Measurements from ENCODE around the gene PREB.
"Not testable (repeated sequence)": the region's sequence is repeated elsewhere in the genome, so short reads cannot be mapped to it uniquely, and the experiment has no call there.

PREB gene

DNA sequence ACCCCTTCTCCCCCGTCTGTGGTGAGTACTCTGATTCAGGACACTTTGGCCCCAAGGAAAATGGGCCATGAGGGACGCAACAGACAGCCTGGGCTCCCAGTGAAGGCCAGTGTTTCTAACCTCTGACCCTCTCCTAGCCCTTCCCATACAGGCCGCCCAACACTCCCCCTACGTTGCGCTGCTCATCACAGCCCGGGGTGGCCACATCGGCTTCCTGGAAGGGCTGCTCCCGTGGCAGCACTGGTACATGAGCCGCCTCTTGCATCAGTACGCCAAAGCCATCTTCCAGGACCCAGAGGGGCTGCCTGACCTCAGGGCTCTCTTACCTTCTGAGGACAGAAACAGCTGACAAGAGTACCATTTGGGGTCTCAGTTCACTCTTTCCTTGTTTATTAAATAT lies 4.0 kb downstream of the PREB start:
- no peak overlapping the region for H3K27ac ChIP-seq
- no peak overlapping the region for H3K4me3 ChIP-seq

DNA sequence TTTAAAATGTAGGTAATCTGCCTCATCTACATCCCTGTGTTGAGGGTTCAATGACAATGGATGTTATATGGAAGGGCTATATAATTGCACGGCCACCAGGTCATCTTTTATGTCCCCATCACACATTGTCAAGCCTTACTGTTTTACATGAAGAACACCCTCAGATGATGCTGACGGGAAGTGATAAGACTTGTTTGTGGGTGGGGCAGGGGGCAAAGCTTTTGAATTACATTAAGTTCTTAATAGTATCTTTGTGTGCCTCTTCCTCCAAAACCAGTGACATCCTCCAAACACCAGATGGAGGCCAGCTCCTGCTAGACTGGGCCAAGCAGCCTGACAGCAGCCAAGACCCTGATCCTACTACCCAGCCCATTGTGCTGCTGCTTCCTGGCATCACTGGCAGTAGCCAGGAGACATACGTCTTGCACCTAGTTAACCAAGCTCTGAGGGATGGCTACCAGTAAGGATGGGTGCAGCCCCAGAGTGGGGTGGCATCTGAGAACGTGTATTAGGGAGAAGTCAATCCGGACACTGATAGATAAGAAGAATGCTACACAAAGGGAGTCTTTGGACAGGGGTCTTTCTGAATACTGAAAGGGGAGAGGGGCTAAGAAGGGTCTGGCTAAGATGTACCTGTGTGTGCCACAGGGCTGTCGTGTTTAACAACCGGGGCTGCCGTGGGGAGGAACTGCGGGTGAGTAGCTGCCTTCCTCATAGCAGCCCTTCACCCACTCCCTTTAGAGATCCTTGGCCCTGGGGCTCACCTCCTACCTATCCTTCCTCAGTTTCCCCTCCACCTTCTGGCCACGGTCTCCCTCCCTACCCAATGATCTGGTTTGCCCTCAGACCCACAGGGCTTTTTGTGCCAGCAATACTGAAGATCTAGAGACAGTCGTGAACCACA lies 5.5 kb downstream of the PREB start:
- Histone ChIP-seq H3K27ac (no peak overlapping the region), H3K4me3 (no peak overlapping the region)

DNA sequence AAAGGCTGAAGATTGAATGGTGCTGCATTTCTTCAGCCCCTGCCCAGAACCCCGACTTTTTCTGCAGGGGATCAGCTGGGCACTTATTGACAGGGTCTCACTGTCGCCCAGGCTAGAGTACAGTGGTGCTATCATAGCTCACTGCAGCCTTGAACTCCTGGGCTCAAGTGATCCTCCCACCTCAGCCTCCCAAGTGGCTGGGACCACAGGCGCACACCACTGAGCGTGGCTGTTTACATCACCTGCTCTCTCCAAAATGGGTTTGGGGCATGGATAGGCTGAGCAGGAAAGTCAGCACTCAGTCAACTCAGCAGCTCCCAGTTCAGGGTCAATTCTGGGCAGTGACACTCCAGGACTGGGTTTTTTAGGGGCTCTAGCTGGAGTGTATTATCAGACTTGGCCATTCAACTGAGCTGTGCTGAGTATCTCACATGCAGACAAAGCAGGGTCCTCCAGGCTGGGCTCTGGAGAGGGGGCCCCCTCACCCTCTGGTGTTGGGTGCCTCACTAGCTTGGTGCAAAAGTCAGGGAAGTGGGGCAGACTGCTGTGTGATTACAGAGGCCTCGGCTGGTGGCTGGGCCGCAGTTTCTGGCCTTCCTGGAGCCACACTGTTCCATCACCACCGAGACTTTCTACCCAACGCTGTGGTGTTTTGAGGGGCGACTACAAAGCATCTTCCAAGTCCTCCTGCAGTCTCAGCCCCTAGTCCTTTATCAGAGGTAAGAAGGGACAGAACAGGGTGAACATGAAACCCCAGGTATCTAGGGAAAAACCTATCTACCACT lies 6.4 kb downstream of the PREB start:
- no peak overlapping the region for H3K27ac ChIP-seq

DNA sequence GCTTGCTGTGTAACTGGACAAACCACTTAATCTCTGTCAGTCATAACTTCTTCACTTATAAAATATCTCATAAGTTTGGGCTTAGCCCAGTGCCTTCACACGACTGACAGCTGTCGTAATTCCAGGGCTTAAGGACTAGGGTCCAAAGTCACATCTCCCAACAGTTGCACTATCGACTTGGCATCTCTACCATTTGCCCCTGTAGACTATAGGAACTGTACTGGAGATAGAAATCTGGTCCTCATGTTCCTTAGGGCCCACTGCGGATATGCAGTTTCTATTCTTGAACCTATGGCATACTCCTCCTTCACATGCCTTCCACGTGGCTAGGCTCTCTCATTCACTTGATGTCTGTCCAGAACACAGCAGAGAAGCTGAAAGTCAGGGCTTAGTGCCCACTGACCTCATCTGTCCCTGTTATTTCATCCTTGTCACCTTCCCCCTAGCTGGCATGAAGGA lies 8.2 kb downstream of the PREB start:
- Histone ChIP-seq H3K27ac (no peak overlapping the region), H3K4me3 (no peak overlapping the region)

More for the DNA sequence above, 6.4 kb downstream of the PREB start:
- no peak overlapping the region for H3K4me3 ChIP-seq

- H3K27ac ChIP-seq = no peak overlapping the region
- no peak overlapping the region for H3K4me3 ChIP-seq
These were observed 9.3 kb downstream of the PREB start for GRCh38 chr2:27125104-27125503.

- Histone ChIP-seq H3K27ac (peak within 1 kb of the TSS in 16 of 21 experiments; percentile 9 to 81 (median 47)), H3K4me3 (peak within 1 kb of the TSS; percentile 36 to 72 (median 50))
These were observed 10.9 kb downstream of the PREB start, which contains the start of gene ABHD1 for GRCh38 chr2:27123302-27124150. Gene ABHD1 (plus strand): TSS chr2:27123815. CDS start chr2:27123949, 134 bp downstream.

GRCh38 chr2:27122791-27123190 lies 11.6 kb downstream of the PREB start:
- H3K4me3 ChIP-seq = peak overlapping the region in 2 of 7 experiments; percentile 64 to 72
- peak overlapping the region in 2 of 21 experiments; percentile 39 to 40 for H3K27ac ChIP-seq

- no peak overlapping the region for H3K4me3 ChIP-seq
- H3K27ac ChIP-seq = no peak overlapping the region
These were observed 12.5 kb downstream of the PREB start for GRCh38 chr2:27121906-27122305.

DNA sequence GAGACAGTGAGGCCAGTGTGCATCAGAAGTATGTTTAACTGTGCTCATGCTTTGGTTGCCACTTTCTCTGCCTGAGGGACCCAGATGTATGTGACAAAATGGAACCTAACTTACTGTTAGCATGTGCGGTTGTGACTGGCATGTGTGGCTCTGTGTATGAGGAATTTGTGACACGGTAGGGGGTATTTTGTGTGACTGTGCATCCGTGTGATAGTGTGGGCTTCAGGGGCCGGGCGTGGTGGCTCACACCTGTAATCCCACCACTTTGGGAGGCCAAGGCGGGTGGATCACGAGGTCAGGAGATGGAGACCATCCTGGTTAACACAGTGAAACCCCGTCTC lies 15.1 kb downstream of the PREB start:
- not testable (repeated sequence) for H3K27ac ChIP-seq
- H3K4me3 ChIP-seq = peak overlapping the region in 4 of 7 experiments; percentile 30 to 53 (median 42)

DNA sequence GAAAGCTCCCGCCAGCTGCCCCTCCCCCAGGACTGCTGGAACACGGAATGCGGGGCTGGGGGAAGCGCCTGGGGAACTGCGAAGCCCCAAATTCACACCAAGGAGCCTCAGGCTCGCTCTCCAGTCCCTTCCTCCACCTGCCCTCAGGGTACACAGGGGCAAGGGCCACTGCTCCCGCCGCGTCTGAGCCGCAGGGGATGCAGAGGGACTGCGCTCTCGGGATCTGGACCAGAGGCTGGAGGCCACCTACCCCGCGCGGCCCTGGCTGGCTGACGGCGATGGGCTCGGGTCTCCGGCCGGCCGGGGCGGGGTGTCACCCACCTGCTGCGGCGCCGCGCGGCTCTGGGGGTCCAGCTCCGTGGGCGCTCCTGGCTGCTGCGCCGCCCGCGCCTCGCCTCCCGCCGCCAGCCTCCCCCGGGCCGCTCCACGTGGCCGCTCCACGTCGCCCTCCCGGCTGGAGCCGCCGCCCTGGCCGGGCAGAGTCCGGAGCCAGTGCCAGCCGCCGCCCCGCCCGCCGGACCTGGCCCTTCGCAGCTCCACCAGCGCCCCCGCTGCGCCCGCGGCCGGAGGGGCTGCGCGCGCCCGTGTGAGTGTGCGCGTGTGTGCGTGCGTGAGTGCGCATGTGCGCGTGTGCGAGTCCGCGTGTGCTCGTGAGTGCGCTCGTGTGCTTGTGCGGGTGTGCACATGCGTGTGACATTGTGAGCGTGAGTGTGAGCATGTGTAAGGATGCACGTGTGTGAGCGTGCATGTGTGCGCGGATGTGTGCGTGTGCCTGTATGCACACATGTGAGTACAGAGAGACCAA lies 15.7 kb downstream of the PREB start, which contains the start of gene CGREF1:
Gene CGREF1 (minus strand): TSS at position 604 of the 805 bp plus-strand sequence. CDS start 14,762 bp downstream, outside the sequence.
- H3K4me3 ChIP-seq = peak within 1 kb of the TSS; percentile 24 to 53 (median 35)
- no peak within 1 kb of the TSS for H3K27ac ChIP-seq

DNA sequence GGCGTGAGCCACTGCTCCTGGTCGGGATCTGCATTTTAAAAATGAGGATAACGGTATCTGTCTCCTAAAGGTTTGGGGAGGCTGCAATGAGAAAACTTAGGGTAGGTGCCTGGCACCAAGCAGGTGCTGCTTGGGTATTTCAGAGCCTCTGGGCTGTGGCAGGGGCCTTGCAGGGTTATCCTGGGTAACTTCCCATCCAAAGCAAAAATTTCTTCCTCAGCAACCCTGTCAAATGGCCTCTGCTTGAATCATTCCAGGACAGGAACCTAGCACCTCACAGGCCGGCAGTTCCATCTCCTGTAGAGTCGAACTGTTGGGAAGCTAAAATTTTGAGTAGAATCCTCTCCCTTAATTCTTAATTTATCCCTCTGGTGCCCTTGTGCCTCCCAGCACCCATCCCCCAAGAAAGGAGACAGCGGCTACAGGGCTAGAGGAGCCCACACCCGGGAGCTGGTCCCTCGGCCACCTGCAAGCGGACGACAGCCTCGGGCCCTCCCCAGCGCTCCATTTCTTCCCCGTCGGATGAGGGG lies 16.4 kb downstream of the PREB start:
- Histone ChIP-seq H3K27ac (no peak overlapping the region), H3K4me3 (peak overlapping the region in 6 of 7 experiments; percentile 24 to 53 (median 34))

GRCh38 chr2:27115519-27115918 lies 18.9 kb downstream of the PREB start:
- H3K4me3 ChIP-seq = no peak overlapping the region
- no peak overlapping the region for H3K27ac ChIP-seq

- H3K4me3 ChIP-seq, H3K27ac ChIP-seq: not testable (repeated sequence)
These were observed 22.9 kb downstream of the PREB start for GRCh38 chr2:27111392-27112078.

DNA sequence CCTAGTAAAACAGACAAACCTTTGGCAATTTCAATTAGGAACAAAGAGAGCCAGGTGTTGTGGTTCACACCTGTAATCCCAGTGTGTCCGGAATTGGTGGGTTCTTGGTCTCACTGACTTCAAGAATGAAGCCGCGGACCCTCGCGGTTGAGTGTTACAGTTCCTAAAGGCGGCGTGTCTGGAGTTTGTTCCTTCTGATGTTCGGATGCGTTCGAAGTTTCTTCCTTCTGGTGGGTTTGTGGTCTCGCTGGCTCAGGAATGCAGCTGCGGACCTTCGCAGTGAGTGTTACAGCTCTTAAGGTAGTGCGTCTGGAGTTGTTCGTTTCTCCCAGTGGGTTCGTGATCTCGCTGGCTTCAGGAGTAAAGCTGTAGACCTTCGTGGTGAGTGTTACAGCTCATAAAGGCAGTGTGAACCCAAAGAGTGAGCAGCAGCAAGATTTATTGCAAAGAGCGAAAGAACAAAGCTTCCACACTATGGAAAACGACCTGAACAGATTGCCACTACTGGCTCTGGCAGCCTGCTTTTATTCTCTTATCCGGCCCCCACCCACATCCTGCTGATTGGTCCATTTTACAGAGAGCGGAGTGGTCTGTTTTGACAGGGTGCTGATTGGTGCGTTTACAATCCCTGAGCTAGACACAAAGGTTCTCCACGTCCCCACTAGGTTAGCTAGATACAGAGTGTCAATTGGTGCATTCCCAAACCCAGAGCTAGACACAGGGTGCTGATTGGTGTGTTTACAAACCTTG lies 23.7 kb downstream of the PREB start:
- not testable (repeated sequence) for H3K27ac ChIP-seq, H3K4me3 ChIP-seq

DNA sequence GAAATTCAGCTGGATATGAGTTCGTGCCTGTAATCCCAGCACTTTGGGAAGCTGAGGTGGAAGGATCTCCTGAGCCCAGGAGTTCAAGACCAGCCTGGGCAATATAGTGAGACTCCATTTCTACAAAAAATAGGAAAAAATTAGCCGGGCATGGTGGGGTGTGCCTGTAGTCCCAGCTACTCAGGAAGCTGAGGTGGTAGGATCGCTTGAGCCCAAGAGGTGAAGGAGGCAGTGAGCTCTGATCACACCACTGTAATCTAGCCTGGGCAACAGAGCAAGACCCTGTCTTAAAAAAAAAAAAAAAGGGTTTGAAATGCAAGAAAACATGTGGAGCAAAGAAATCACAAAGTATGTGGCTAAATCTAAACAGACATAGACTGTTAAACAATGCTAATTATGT lies 25.4 kb downstream of the PREB start:
- H3K27ac ChIP-seq = no peak overlapping the region

DNA sequence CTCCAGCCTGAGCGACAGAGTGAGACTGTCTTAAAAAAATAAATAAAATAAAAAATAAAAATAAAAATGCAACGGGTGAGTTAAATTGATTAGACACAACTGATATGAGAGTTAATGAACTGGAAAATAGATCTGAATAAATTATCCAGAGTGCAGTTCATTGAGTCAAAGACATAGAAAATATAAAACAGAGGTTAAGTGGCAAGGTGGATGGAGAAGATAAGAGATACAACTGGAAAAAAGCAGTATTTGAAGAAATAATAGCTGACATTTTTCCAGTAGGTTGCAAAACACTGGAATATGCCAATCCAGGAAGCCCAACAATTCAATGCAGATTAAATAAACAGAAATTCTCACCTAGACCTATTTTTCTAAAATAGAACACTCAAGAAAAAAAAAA lies 26.2 kb downstream of the PREB start:
- H3K4me3 ChIP-seq = no peak overlapping the region
- H3K27ac ChIP-seq = no peak overlapping the region

More for the DNA sequence above, 25.4 kb downstream of the PREB start:
- no peak overlapping the region for H3K4me3 ChIP-seq

DNA sequence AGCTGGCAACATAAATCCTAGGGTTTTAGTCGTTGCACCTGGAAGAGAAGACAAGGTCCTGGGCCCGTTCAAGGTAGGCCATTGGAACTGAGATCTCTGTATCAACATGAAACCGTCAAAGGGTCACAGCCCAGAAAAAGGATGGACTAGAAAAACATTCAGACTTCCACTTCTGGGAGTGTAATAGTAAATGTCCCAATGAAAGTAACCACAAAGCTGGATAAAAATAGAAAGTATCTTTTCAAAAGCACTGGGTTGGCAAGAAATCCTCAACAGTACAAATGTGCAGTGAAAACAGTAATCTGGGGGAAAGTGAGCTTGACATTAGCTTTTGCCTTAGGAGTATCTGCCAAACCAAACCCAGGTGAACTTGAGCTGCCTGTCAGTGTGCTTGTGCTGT lies 28.5 kb downstream of the PREB start:
- H3K27ac ChIP-seq = no peak overlapping the region

More for the DNA sequence above, 28.5 kb downstream of the PREB start:
- H3K4me3 ChIP-seq = no peak overlapping the region

Measured in skin epidermis (tissue), 12 donors.